OCI-LY3 (cell line): ENCODE measurements around the gene GOLT1B.

Experiments used
- H2AFZ ChIP-seq: fragments of 200-600, 300-600 bp; shearing (Covaris generic); 2 replicates; pipeline ENCODE4 v1.6.0; 2014; ENCODE audit warnings: antibody characterized with exemption, low read depth, low read length
- H3K27ac ChIP-seq: fragments of 200-600, 300-600 bp; sonication (generic); 2 replicates; pipeline ENCODE4 v1.5.1; 2014; ENCODE audit warnings: mild to moderate bottlenecking, low read length, moderate library complexity, mixed read lengths
- H3K27me3 ChIP-seq: fragments of 200-600, 300-600 bp; sonication (generic); 2 replicates; pipeline ENCODE4 v1.6.1; 2014; ENCODE audit warnings: low read depth, low read length, mixed read lengths
- H3K36me3 ChIP-seq: fragments of 200-600, 300-600 bp; sonication (generic); replicated peaks from 2 replicates; pipeline ENCODE3; 2014; ENCODE audit warnings: low read depth, low read length, mixed read lengths
- H3K4me1 ChIP-seq: fragments of 300-600, 200-600 bp; sonication (generic); 2 replicates; pipeline ENCODE4 v1.6.1; 2014; ENCODE audit warnings: low read length, mixed read lengths
- H3K4me2 ChIP-seq: fragments of 200-600, 300-600 bp; sonication (generic); 2 replicates; pipeline ENCODE4 v1.6.1; 2014; ENCODE audit warnings: low read length, mixed read lengths
- H3K4me3 ChIP-seq: fragments of 300-600, 200-600 bp; sonication (generic); 2 replicates; pipeline ENCODE4 v1.5.1; 2014; ENCODE audit warnings: antibody characterized with exemption, mild to moderate bottlenecking, low read length, moderate library complexity
- H3K79me2 ChIP-seq: fragments of 300-600, 200-600 bp; shearing (Covaris generic); 2 replicates; pipeline ENCODE4 v1.6.1; 2014; ENCODE audit warnings: mild to moderate bottlenecking, low read length, mixed read lengths
- H3K9ac ChIP-seq: fragments of 300-600, 200-600 bp; shearing (Covaris generic); 2 replicates; pipeline ENCODE4 v1.6.0; 2014; ENCODE audit warnings: mild to moderate bottlenecking, low read length, moderate library complexity
- H3K9me3 ChIP-seq: fragments of 200-600, 300-600 bp; shearing (Covaris generic); 2 replicates; pipeline ENCODE4 v1.6.1; 2014; ENCODE audit warnings: low read length, mixed read lengths; ENCODE audit not compliant: insufficient read depth
- H4K20me1 ChIP-seq: fragments of 200-600, 300-600 bp; sonication (generic); 2 replicates; pipeline ENCODE4 v1.6.1; 2016; ENCODE audit warnings: low read length, mixed read lengths; ENCODE audit not compliant: insufficient read depth
- EZH2phosphoT487 ChIP-seq: fragments of 200-600 bp; shearing (Covaris generic); IDR thresholded peaks from 2 replicates; pipeline ENCODE4 v1.6.1; 2018; ENCODE audit warnings: antibody characterized with exemption, mixed run types, low read depth
- TF ChIP-seq, protein P1 (sequence below): fragments of 200-600, 300-600 bp; sonication (generic); IDR thresholded peaks from 2 replicates; pipeline ENCODE4 v1.5.1; 2014; ENCODE audit warnings: antibody characterized with exemption, low read length, low read depth

The GOLT1B gene

DNA sequence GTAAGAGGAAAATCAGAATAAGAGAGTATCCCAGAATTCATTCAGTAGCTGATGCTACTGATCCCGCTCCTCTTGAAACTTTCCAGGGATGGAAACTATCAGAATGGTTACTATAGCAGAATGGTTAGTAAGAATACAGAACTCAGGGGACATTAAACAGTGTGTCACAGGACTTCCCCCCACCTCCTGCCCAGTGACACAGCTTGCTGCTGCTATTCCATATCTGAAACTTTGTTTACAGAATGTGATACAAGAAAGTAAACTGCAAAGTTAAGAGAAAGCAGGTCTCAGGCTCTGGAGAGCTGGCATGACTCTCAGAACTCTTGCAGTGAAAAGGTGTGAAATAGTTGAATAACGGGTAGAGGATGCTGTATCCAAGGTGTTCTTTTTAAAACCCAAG, 27.9 kb downstream of the GOLT1B start:
- Histone ChIP-seq H3K36me3 (no peaks in the 10 kb centered on the region), H3K4me1 (peaks cover 6% of the 10 kb centered on the region; the same call in 1 of the 2 replicates), H3K9ac (no peak overlapping the region), H3K27me3 (peaks cover 16% of the 10 kb centered on the region), H2AFZ (no peak overlapping the region), H4K20me1 (no peaks in the 10 kb centered on the region), H3K9me3 (no peaks in the 10 kb centered on the region), H3K79me2 (no peaks in the 10 kb centered on the region), H3K4me2 (no peak overlapping the region), H3K27ac (no peak overlapping the region), H3K4me3 (no peak overlapping the region)
- TF ChIP-seq EZH2phosphoT487: no peak
- TF ChIP-seq, protein P1, sequence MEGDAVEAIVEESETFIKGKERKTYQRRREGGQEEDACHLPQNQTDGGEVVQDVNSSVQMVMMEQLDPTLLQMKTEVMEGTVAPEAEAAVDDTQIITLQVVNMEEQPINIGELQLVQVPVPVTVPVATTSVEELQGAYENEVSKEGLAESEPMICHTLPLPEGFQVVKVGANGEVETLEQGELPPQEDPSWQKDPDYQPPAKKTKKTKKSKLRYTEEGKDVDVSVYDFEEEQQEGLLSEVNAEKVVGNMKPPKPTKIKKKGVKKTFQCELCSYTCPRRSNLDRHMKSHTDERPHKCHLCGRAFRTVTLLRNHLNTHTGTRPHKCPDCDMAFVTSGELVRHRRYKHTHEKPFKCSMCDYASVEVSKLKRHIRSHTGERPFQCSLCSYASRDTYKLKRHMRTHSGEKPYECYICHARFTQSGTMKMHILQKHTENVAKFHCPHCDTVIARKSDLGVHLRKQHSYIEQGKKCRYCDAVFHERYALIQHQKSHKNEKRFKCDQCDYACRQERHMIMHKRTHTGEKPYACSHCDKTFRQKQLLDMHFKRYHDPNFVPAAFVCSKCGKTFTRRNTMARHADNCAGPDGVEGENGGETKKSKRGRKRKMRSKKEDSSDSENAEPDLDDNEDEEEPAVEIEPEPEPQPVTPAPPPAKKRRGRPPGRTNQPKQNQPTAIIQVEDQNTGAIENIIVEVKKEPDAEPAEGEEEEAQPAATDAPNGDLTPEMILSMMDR: no peak

DNA sequence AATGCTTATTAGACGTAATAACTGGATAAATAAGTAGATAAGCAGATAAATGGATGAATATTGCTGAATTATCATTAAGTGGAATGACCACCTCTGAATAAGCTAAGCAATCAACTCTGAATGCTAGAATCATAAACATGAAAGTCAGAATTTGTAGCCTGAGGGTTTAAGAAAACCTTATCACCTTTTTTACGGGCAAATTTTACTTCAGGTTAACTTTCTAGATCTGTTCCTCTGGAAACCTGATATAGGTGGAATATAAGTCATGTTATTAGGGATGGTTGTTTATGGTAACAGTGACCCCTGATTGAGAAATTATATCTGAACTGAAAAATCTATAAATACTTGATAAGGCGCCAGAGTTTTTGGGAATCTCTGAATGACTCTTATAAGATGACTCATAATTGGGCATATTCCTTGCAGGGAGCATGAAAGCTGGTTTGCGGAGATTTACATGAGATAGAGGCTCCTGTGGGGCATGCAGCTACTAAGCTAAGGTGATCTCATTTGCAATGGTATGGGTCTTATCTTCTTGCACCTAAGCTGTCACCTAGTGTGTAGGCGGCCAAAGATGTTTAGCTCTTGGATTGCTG, 36.6 kb downstream of the GOLT1B start:
- Histone ChIP-seq H3K27ac (no peak overlapping the region), H3K4me1 (peaks cover 15% of the 10 kb centered on the region), H2AFZ (no peak overlapping the region)

DNA sequence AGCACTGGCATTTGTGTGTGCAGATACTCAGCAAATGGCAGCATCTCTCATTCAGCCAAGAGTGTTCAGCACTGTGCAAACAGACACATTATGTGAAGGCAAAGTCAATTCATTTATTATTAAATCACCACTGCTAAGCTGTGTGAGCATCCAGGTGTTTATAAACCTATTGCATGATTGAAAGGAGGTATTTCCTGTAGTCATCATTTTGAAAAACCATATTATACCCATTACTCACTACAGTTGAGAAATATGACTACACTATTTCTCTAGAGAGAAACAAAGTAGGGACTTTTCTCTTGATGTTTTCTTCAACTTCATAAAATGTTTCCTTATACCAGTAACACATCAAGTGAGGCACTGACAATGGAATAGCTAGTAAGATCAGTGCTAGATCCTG, 38.2 kb downstream of the GOLT1B start:
- Histone ChIP-seq H3K9me3 (no peaks in the 10 kb centered on the region), H4K20me1 (no peaks in the 10 kb centered on the region), H3K9ac (no peak overlapping the region), H2AFZ (no peak overlapping the region), H3K4me2 (peak overlapping the region; percentile 24; the same call in 1 of the 2 replicates), H3K79me2 (no peaks in the 10 kb centered on the region), H3K4me3 (no peak overlapping the region), H3K4me1 (peaks cover 15% of the 10 kb centered on the region), H3K27me3 (no peaks in the 10 kb centered on the region), H3K27ac (peak overlapping the region; percentile 5; the same call in 1 of the 2 replicates), H3K36me3 (no peaks in the 10 kb centered on the region)
- TF ChIP-seq, protein P1: no peak
- TF ChIP-seq EZH2phosphoT487: no peak

More for the DNA sequence above, 36.6 kb downstream of the GOLT1B start:
- no peak overlapping the region for H3K4me3 ChIP-seq
- no peaks in the 10 kb centered on the region for H3K36me3 ChIP-seq
- no peaks in the 10 kb centered on the region for H3K27me3 ChIP-seq
- H3K4me2 ChIP-seq: no peak overlapping the region
- TF ChIP-seq, protein P1: no peak
- TF ChIP-seq EZH2phosphoT487: no peak
- H3K9me3 ChIP-seq: no peaks in the 10 kb centered on the region
- H3K79me2 ChIP-seq: no peaks in the 10 kb centered on the region
- no peaks in the 10 kb centered on the region for H4K20me1 ChIP-seq
- no peak overlapping the region for H3K9ac ChIP-seq

DNA sequence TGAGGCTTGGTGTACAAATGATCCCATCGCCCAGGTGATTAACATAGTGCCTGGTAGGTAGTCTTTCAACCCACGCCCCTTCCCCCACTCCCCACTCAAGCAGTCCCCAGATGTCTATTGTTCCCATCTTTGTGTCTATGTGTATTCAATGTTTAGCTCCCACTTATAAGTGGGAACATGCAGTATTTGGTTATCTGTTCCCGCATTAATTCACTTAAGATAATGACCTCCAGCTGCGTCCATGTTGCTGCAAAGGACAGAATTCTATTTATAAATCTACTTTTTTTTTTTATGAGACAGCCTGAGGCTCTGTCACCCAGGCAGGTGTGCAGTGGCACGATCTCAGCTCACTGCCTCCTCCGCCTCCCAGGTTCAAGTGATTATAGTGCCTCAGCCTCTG, 40.2 kb downstream of the GOLT1B start:
- Histone ChIP-seq H3K36me3 (no peaks in the 10 kb centered on the region), H3K4me1 (peaks cover 15% of the 10 kb centered on the region), H3K79me2 (no peaks in the 10 kb centered on the region), H4K20me1 (no peaks in the 10 kb centered on the region), H3K9me3 (no peaks in the 10 kb centered on the region), H3K4me3 (no peak overlapping the region), H3K9ac (no peak overlapping the region), H3K27ac (no peak overlapping the region), H3K4me2 (no peak overlapping the region), H3K27me3 (no peaks in the 10 kb centered on the region), H2AFZ (no peak overlapping the region)
- TF ChIP-seq, protein P1: no peak
- TF ChIP-seq EZH2phosphoT487: no peak
